ENCODE data around the gene AKAP3. TPM values are rescaled to one million over a fixed set of nuclear protein-coding genes. Genes with fewer than 3 reads are reported as not detected.
A peak's percentile ranks its signal among the peaks of the same experiment; 100 is the strongest.

The AKAP3 gene
- total and polyA plus RNA-seq, 2 experiments from 2014 or later = 1.3 to 3.2 TPM

DNA sequence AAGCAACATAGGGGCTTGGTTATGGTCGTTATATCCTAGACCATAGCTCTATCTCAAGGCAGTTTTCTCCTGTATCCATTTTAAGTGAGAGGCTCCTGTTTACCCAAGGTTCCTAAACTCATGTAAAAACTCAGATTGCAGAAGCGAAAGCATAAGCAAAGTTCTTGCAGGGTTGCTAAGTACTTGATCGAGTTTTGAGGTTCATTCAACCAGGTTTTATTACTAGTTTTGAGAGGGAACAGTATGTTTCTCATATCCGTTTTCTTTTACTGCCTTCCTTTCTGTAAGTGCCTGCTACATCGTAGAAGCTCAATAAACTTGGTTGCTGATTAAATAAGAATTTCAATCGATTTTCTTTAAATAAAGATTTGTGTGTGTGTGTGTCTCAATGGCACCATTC lies 5.1 kb downstream of the AKAP3 start (continued):
- TF ChIP-seq, protein P1, sequence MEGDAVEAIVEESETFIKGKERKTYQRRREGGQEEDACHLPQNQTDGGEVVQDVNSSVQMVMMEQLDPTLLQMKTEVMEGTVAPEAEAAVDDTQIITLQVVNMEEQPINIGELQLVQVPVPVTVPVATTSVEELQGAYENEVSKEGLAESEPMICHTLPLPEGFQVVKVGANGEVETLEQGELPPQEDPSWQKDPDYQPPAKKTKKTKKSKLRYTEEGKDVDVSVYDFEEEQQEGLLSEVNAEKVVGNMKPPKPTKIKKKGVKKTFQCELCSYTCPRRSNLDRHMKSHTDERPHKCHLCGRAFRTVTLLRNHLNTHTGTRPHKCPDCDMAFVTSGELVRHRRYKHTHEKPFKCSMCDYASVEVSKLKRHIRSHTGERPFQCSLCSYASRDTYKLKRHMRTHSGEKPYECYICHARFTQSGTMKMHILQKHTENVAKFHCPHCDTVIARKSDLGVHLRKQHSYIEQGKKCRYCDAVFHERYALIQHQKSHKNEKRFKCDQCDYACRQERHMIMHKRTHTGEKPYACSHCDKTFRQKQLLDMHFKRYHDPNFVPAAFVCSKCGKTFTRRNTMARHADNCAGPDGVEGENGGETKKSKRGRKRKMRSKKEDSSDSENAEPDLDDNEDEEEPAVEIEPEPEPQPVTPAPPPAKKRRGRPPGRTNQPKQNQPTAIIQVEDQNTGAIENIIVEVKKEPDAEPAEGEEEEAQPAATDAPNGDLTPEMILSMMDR (conservative IDR thresholded peaks at IDR 0.05; ENCODE audit: low read depth in 2 of 2) = no peak
- no peak for TF ChIP-seq EZH2 (IDR thresholded peaks at IDR 0.05; ENCODE audit: low read depth, unreplicated experiment)

DNA sequence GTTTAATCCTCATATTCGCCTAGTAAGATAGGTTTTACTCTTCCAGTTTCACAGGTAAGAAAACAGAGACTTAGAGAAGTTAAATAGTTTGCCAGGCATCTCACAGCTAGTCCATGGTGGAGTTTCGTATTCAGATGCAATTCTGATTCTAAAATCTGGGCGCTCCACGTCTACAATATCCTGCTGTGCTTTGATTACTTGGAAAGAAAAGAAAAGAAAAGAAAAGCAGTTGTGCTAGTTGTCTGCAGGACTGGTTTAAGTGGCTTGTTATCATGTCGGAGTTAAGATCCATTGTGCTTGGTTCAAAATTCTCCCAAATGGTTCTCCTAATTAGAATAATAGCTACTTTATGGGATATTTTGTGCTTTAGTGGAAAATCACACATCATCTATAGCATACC lies 18.6 kb downstream of the AKAP3 start:
- no peaks in the 10 kb centered on the region for H3F3A ChIP-seq (replicated peaks; ENCODE audit: low read depth)
- H3K79me2 ChIP-seq (replicated peaks; ENCODE audit: insufficient read depth) = no peaks in the 10 kb centered on the region
- Mint-ChIP-seq H3K27me3 (ENCODE audit: insufficient read depth, low read depth, poor library complexity) (peaks cover 6% of the 10 kb centered on the region), H3K36me3 (ENCODE audit: low read depth) (peaks cover 9% of the 10 kb centered on the region; the same call in 2 of the 3 replicates), H3K27ac (peak overlapping the region; percentile 48; the same call in 1 of the 2 replicates), H3K4me3 (peak overlapping the region; percentile 48), H3K9me3 (peaks cover 8% of the 10 kb centered on the region; the same call in 2 of the 3 replicates), H3K4me1 (peaks cover 16% of the 10 kb centered on the region)
- H3K36me3 ChIP-seq (ENCODE audit: insufficient read depth) = no peaks in the 10 kb centered on the region
- no peaks in the 10 kb centered on the region for H3K9me2 ChIP-seq (ENCODE audit: insufficient read depth)
- peak; percentile 86 for TF ChIP-seq NANOG (IDR thresholded peaks at IDR 0.05; ENCODE audit: borderline replicate concordance)
- TF ChIP-seq ZNF331 (CRISPR knock-in tag; IDR thresholded peaks at IDR 0.05; ENCODE audit: low read depth) = no peak
- peaks cover 25% of the 10 kb centered on the region for H3K4me1 ChIP-seq (ENCODE audit: insufficient read depth)
- DNase-seq (ENCODE audit: low spot score) = peak; percentile 55
- peak overlapping the region; percentile 15 for H3K4me3 ChIP-seq
- H3K27ac ChIP-seq (ENCODE audit: low read depth) = peak overlapping the region; percentile 40; the same call in 1 of the 2 replicates
- no peaks in the 10 kb centered on the region for H4K20me1 ChIP-seq (replicated peaks; ENCODE audit: insufficient read depth)
- H3K27me3 ChIP-seq (ENCODE audit: insufficient read depth) = no peaks in the 10 kb centered on the region
- peak; percentile 85 for ATAC-seq
- H3K4me2 ChIP-seq = peak overlapping the region; percentile 39
- H2AFZ ChIP-seq = no peak overlapping the region

DNA sequence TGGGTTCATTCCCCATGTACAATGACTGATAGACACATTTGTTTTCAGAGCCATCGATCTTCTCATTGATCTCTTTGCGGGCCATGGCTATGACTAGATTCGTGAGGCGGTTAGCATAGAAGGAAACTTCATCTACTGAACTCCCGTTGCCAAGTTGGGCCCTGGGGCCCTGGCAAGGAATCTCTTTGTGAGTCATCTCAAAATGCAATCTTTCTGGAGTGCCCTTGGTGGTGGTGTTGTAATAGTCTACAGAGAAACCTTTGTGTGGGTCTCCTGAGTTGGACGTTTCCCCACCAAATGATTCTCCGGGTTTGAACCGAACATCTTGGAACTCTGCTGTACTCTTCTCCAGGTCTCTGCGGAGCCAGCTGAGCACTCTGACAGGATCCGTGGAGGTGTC lies 20.4 kb downstream of the AKAP3 start:
- H3K9me2 ChIP-seq (ENCODE audit: insufficient read depth) = no peaks in the 10 kb centered on the region
- Mint-ChIP-seq H3K4me1 (peaks cover 16% of the 10 kb centered on the region), H3K4me3 (no peak overlapping the region), H3K27me3 (ENCODE audit: insufficient read depth, low read depth, poor library complexity) (peaks cover 6% of the 10 kb centered on the region), H3K36me3 (ENCODE audit: low read depth) (peaks cover 9% of the 10 kb centered on the region; the same call in 2 of the 3 replicates), H3K9me3 (peaks cover 8% of the 10 kb centered on the region; the same call in 2 of the 3 replicates), H3K27ac (no peak overlapping the region)
- H3K79me2 ChIP-seq (replicated peaks; ENCODE audit: insufficient read depth) = no peaks in the 10 kb centered on the region
- no peaks in the 10 kb centered on the region for H4K20me1 ChIP-seq (replicated peaks; ENCODE audit: insufficient read depth)
- H2AFZ ChIP-seq = no peak overlapping the region
- H3K27ac ChIP-seq (ENCODE audit: low read depth) = no peak overlapping the region
- H3K4me2 ChIP-seq = no peak overlapping the region
- peaks cover 25% of the 10 kb centered on the region for H3K4me1 ChIP-seq (ENCODE audit: insufficient read depth)
- H3K36me3 ChIP-seq (ENCODE audit: insufficient read depth) = no peaks in the 10 kb centered on the region
- no peaks in the 10 kb centered on the region for H3K27me3 ChIP-seq (ENCODE audit: insufficient read depth)
- ATAC-seq (no peak), DNase-seq (ENCODE audit: low spot score) (no peak)
- H3F3A ChIP-seq (replicated peaks; ENCODE audit: low read depth) = no peaks in the 10 kb centered on the region
- H3K4me3 ChIP-seq = no peak overlapping the region
- TF ChIP-seq, protein P2, sequence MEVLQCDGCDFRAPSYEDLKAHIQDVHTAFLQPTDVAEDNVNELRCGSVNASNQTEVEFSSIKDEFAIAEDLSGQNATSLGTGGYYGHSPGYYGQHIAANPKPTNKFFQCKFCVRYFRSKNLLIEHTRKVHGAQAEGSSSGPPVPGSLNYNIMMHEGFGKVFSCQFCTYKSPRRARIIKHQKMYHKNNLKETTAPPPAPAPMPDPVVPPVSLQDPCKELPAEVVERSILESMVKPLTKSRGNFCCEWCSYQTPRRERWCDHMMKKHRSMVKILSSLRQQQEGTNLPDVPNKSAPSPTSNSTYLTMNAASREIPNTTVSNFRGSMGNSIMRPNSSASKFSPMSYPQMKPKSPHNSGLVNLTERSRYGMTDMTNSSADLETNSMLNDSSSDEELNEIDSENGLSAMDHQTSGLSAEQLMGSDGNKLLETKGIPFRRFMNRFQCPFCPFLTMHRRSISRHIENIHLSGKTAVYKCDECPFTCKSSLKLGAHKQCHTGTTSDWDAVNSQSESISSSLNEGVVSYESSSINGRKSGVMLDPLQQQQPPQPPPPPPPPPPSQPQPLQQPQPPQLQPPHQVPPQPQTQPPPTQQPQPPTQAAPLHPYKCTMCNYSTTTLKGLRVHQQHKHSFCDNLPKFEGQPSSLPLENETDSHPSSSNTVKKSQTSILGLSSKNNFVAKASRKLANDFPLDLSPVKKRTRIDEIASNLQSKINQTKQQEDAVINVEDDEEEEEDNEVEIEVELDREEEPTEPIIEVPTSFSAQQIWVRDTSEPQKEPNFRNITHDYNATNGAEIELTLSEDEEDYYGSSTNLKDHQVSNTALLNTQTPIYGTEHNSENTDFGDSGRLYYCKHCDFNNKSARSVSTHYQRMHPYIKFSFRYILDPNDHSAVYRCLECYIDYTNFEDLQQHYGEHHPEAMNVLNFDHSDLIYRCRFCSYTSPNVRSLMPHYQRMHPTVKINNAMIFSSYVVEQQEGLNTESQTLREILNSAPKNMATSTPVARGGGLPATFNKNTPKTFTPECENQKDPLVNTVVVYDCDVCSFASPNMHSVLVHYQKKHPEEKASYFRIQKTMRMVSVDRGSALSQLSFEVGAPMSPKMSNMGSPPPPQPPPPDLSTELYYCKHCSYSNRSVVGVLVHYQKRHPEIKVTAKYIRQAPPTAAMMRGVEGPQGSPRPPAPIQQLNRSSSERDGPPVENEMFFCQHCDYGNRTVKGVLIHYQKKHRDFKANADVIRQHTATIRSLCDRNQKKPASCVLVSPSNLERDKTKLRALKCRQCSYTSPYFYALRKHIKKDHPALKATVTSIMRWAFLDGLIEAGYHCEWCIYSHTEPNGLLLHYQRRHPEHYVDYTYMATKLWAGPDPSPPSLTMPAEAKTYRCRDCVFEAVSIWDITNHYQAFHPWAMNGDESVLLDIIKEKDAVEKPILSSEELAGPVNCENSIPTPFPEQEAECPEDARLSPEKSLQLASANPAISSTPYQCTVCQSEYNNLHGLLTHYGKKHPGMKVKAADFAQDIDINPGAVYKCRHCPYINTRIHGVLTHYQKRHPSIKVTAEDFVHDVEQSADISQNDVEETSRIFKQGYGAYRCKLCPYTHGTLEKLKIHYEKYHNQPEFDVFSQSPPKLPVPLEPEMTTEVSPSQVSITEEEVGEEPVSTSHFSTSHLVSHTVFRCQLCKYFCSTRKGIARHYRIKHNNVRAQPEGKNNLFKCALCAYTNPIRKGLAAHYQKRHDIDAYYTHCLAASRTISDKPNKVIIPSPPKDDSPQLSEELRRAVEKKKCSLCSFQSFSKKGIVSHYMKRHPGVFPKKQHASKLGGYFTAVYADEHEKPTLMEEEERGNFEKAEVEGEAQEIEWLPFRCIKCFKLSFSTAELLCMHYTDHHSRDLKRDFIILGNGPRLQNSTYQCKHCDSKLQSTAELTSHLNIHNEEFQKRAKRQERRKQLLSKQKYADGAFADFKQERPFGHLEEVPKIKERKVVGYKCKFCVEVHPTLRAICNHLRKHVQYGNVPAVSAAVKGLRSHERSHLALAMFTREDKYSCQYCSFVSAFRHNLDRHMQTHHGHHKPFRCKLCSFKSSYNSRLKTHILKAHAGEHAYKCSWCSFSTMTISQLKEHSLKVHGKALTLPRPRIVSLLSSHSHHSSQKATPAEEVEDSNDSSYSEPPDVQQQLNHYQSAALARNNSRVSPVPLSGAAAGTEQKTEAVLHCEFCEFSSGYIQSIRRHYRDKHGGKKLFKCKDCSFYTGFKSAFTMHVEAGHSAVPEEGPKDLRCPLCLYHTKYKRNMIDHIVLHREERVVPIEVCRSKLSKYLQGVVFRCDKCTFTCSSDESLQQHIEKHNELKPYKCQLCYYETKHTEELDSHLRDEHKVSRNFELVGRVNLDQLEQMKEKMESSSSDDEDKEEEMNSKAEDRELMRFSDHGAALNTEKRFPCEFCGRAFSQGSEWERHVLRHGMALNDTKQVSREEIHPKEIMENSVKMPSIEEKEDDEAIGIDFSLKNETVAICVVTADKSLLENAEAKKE (CRISPR knock-in tag; IDR thresholded peaks at IDR 0.05) = no peak
- TF ChIP-seq STAT1 (IDR thresholded peaks at IDR 0.05; ENCODE audit: unreplicated experiment) = no peak
- no peak for TF ChIP-seq ZNF114 (CRISPR knock-in tag; IDR thresholded peaks at IDR 0.05)
- TF ChIP-seq POLR2AphosphoS5 (IDR thresholded peaks at IDR 0.05; ENCODE audit: low read depth) = no peak
- TF ChIP-seq, protein P1 (conservative IDR thresholded peaks at IDR 0.05; ENCODE audit: low read depth in 2 of 2) = no peak
